OCI-LY7 (cell line): ENCODE data around the gene NRP1. TPM values are rescaled to one million over a fixed set of nuclear protein-coding genes. Genes with fewer than 3 reads are reported as not detected.

Experiments used
- BruUV-seq: library from RNA; stranded (reverse); fragments of 400-500 nt; replicated peaks from 2 replicates; lab custom pipeline; 2021; lab: Mats Ljungman, UMichigan
- CTCF ChIA-PET: fragments of 300-600 bp; sonication (Branson Sonifier 250); formaldehyde crosslinking; loops from one replicate; lab custom pipeline; 2022; ENCODE audit warnings: antibody characterized with exemption; ENCODE audit not compliant: unreplicated experiment; lab: Charles Lee
- POLR2A ChIA-PET: fragments of 300-600 bp; sonication (Branson Sonifier 250); formaldehyde crosslinking; loops from one replicate; lab custom pipeline; 2022; ENCODE audit warnings: antibody characterized with exemption; lab: Charles Lee
- DNase-seq: peaks from one replicate; pipeline ENCODE4 v3.0.0-alpha.2; 2015; ENCODE audit warnings: low spot score
- H2AFZ ChIP-seq: fragments of 200-600 bp; sonication (generic), shearing (Covaris generic); 2 replicates; pipeline ENCODE4 v1.6.1; 2014; ENCODE audit warnings: mild to moderate bottlenecking, antibody characterized with exemption, low read length, moderate library complexity
- H3K27ac ChIP-seq: fragments of 200-600 bp; sonication (generic); 2 replicates; pipeline ENCODE4 v1.5.1; 2014; ENCODE audit warnings: mixed run types, low read depth, mild to moderate bottlenecking, moderate library complexity, low read length, inconsistent platforms; ENCODE audit not compliant: poor library complexity, severe bottlenecking
- H3K36me3 ChIP-seq: fragments of 200-600 bp; sonication (generic); 2 replicates; pipeline ENCODE4 v1.6.1; 2014; ENCODE audit warnings: mild to moderate bottlenecking, antibody characterized with exemption, low read length, moderate library complexity, mixed read lengths; ENCODE audit not compliant: insufficient read depth
- H3K4me1 ChIP-seq: fragments of 200-600 bp; sonication (generic); 2 replicates; pipeline ENCODE4 v1.5.1; 2014; ENCODE audit warnings: mild to moderate bottlenecking, low read length; ENCODE audit not compliant: insufficient read depth, poor library complexity, severe bottlenecking
- H3K4me2 ChIP-seq: fragments of 200-600 bp; sonication (generic); 2 replicates; pipeline ENCODE4 v1.6.1; 2014; ENCODE audit warnings: mild to moderate bottlenecking, low read length
- H3K4me3 ChIP-seq: fragments of 200-600 bp; sonication (generic); 2 replicates; pipeline ENCODE4 v1.5.1; 2014; ENCODE audit warnings: mild to moderate bottlenecking, low read depth, low read length; ENCODE audit not compliant: poor library complexity, severe bottlenecking
- H3K79me2 ChIP-seq: fragments of 200-600 bp; sonication (generic); 2 replicates; pipeline ENCODE4 v1.6.1; 2016; ENCODE audit warnings: low read depth, mild to moderate bottlenecking, low read length, moderate library complexity, mixed read lengths; ENCODE audit not compliant: insufficient read depth
- H3K9me2 ChIP-seq: fragments of 200-600 bp; sonication (generic); 2 replicates; pipeline ENCODE4 v1.6.1; 2016; ENCODE audit warnings: mild to moderate bottlenecking, low read length, mixed read lengths; ENCODE audit not compliant: insufficient read depth
- H3K9me3 ChIP-seq: fragments of 200-600 bp; sonication (generic); 2 replicates; pipeline ENCODE4 v1.6.1; 2014; ENCODE audit warnings: mild to moderate bottlenecking, mixed run types, low read length, mixed read lengths
- H4K20me1 ChIP-seq: fragments of 200-600 bp; sonication (generic); 2 replicates; pipeline ENCODE4 v1.6.1; 2014; ENCODE audit warnings: mild to moderate bottlenecking, antibody characterized with exemption, low read length, moderate library complexity, mixed read lengths; ENCODE audit not compliant: insufficient read depth
- CTCF ChIP-seq: fragments of 200-600 bp; sonication (generic); conservative IDR thresholded peaks from 2 replicates; pipeline ENCODE4 v1.5.1; 2014; ENCODE audit warnings: mild to moderate bottlenecking, antibody characterized with exemption, low read length, moderate library complexity, mixed read lengths
- EZH2phosphoT487 ChIP-seq: fragments of 200-600 bp; sonication (generic); IDR thresholded peaks from 2 replicates; pipeline ENCODE4 v1.6.1; 2018; ENCODE audit warnings: low read depth, borderline replicate concordance, mild to moderate bottlenecking, mixed run types, antibody characterized with exemption, low read length, moderate library complexity, mixed read lengths
- intact Hi-C: fragments of 100-400 bp; cut with micrococcal nuclease; formaldehyde crosslinking; loops from one replicate; pipeline ENCODE4 v1.10.0; 2022; ENCODE audit not compliant: unreplicated experiment
- total RNA-seq, 2 experiments: library from RNA; depleted of rRNA in 1 of 2; stranded (reverse); fragments of >200 nt in 1 of 2; shearing (Covaris generic) in 1 of 2; gene quantifications; 2 replicates each; pipeline ENCODE4 v1.2.3, GENCODE V29; 2014 to 2022

The NRP1 gene
- total RNA-seq, 2 experiments from 2014 or later: not detected

GRCh38 chr10:33279276-33279675, 55.2 kb downstream of the NRP1 start:
- H3K36me3 ChIP-seq: no peaks in the 10 kb centered on the region
- no peak overlapping the region for H2AFZ ChIP-seq
- POLR2A ChIA-PET: interaction anchor here (1.7 kb wide), 1 partner anchor 9 kb away, joined by 5 read pairs; no protein-coding TSS in a partner anchor
- no peak overlapping the region for H3K27ac ChIP-seq
- H4K20me1 ChIP-seq: no peaks in the 10 kb centered on the region
- no peak overlapping the region for H3K4me2 ChIP-seq
- H3K9me3 ChIP-seq: no peaks in the 10 kb centered on the region
- intact Hi-C loops: no loop called here
- no peaks in the 10 kb centered on the region for H3K79me2 ChIP-seq
- no TSS peak for BruUV-seq
- no peaks in the 10 kb centered on the region for H3K9me2 ChIP-seq
- H3K4me1 ChIP-seq: no peaks in the 10 kb centered on the region
- no peak overlapping the region for H3K4me3 ChIP-seq
- TF ChIP-seq EZH2phosphoT487: no peak
- no peak for TF ChIP-seq CTCF
- no peak for DNase-seq
- CTCF ChIA-PET: no interaction called here

GRCh38 chr10:33278198-33278597, 56.3 kb downstream of the NRP1 start:
- no peak for TF ChIP-seq EZH2phosphoT487
- no peak for TF ChIP-seq CTCF
- CTCF ChIA-PET: no interaction called here
- DNase-seq: no peak
- no peaks in the 10 kb centered on the region for H3K9me3 ChIP-seq
- intact Hi-C loops: no loop called here
- no peaks in the 10 kb centered on the region for H3K79me2 ChIP-seq
- H3K9me2 ChIP-seq: no peaks in the 10 kb centered on the region
- no TSS peak for BruUV-seq
- no peak overlapping the region for H3K4me3 ChIP-seq
- H2AFZ ChIP-seq: no peak overlapping the region
- no peaks in the 10 kb centered on the region for H3K36me3 ChIP-seq
- no peak overlapping the region for H3K4me2 ChIP-seq
- no peaks in the 10 kb centered on the region for H3K4me1 ChIP-seq
- POLR2A ChIA-PET: interaction anchor here (1.7 kb wide), 1 partner anchor 10 kb away, joined by 5 read pairs; no protein-coding TSS in a partner anchor
- H4K20me1 ChIP-seq: no peaks in the 10 kb centered on the region
- H3K27ac ChIP-seq: no peak overlapping the region

GRCh38 chr10:33277135-33277536, 57.3 kb downstream of the NRP1 start:
- TF ChIP-seq EZH2phosphoT487: no peak
- TF ChIP-seq CTCF: no peak
- H3K9me2 ChIP-seq: no peaks in the 10 kb centered on the region
- no peak for DNase-seq
- H3K9me3 ChIP-seq: no peaks in the 10 kb centered on the region
- intact Hi-C loops: no loop called here
- H4K20me1 ChIP-seq: no peaks in the 10 kb centered on the region
- H3K4me3 ChIP-seq: no peak overlapping the region
- H3K79me2 ChIP-seq: no peaks in the 10 kb centered on the region
- no peak overlapping the region for H3K27ac ChIP-seq
- H3K4me1 ChIP-seq: no peaks in the 10 kb centered on the region
- ChIA-PET CTCF (no interaction called here), POLR2A (interaction anchor here (0.6 to 1.6 kb wide), 3 partner anchors 10 to 1818 kb away, joined by 3 to 7 read pairs (median 3); no protein-coding TSS in a partner anchor)
- no peaks in the 10 kb centered on the region for H3K36me3 ChIP-seq
- no peak overlapping the region for H3K4me2 ChIP-seq
- BruUV-seq: no TSS peak
- H2AFZ ChIP-seq: no peak overlapping the region
